K562 (cell line): Measurements from ENCODE around the gene CYB5R2. TPM values are rescaled to one million over a fixed set of nuclear protein-coding genes. Genes with fewer than 3 reads are reported as not detected.

Source experiments
- ATAC-seq: fragments of 200-7000 bp; cut with Tn5 transposase; 3 replicates; pipeline ENCODE4 v1.9.1; 2020; ENCODE audit warnings: moderate library complexity
- BruUV-seq: library from RNA; stranded (reverse); fragments of 400-500 nt; replicated peaks from 2 replicates; lab custom pipeline; 2021; lab: Mats Ljungman, UMichigan
- CTCF ChIA-PET: fragments of 300-600 bp; formaldehyde crosslinking; extraction: SDS; loops from one replicate; lab custom pipeline; 2021; ENCODE audit warnings: low intra/inter-chr PET ratio; lab: Yijun Ruan, JAX
- POLR2A ChIA-PET: fragments of 300-600, 350-650 bp; sonication (Branson Sonifier 250); formaldehyde crosslinking; extraction: SDS; loops from one replicate; lab custom pipeline; 2021; ENCODE audit warnings: antibody characterized with exemption, inconsistent platforms; lab: Yijun Ruan, JAX
- DNase-seq, 4 experiments: peaks; one replicate each; pipeline versions ENCODE4 v3.0.0 to v3.0.0-alpha.2; 2011 to 2018; ENCODE audit warnings: low spot score in 3 of 4, mixed read lengths in 3 of 4; ENCODE audit errors: extremely low read depth in 1 of 4
- FAIRE-seq: peaks from 2 replicates; lab custom pipeline; 2011; peaks lifted over from hg19 to GRCh38; lab: Jason Lieb, UNC
- H2AFZ ChIP-seq: 2 replicates; pipeline ENCODE4 v1.6.0; 2011; ENCODE audit warnings: low read depth, low read length, control low read depth, inconsistent platforms
- H3K27ac ChIP-seq: fragments of 200-600 bp; 3 replicates; pipeline ENCODE4 v1.8.0; 2011; ENCODE audit warnings: low read depth, mild to moderate bottlenecking, control low read depth, inconsistent platforms, low read length, moderate library complexity, mixed read lengths; ENCODE audit errors: extremely low read depth
- H3K27me3 ChIP-seq, 2 experiments: fragments of 300-600 bp in 1 of 2; 2 replicates in 1 of 2; 3 replicates in 1 of 2; pipeline versions ENCODE4 v1.6.0 to v1.8.0; 2011; ENCODE audit warnings: inconsistent platforms in 2 of 2, low read length in 2 of 2, mild to moderate bottlenecking in 1 of 2, mixed read lengths in 1 of 2, moderate library complexity in 1 of 2; ENCODE audit not compliant: control insufficient read depth in 2 of 2, insufficient read depth in 2 of 2
- H3K36me3 ChIP-seq: fragments of 300-600 bp; 3 replicates; pipeline ENCODE4 v1.8.0; 2011; ENCODE audit warnings: mild to moderate bottlenecking, low read length, inconsistent platforms; ENCODE audit not compliant: control insufficient read depth, insufficient read depth
- H3K4me1 ChIP-seq, 2 experiments: fragments of 200-600 bp in 1 of 2; replicated peaks in 1 of 2; 2 replicates in 1 of 2; 3 replicates in 1 of 2; pipeline versions ENCODE4 v1.5.1 to v1.8.0; 2011; ENCODE audit warnings: inconsistent platforms in 2 of 2, low read length in 2 of 2, mild to moderate bottlenecking in 1 of 2, mixed read lengths in 1 of 2, moderate library complexity in 1 of 2; ENCODE audit not compliant: control insufficient read depth in 2 of 2, insufficient read depth in 2 of 2
- H3K4me2 ChIP-seq: 2 replicates; pipeline ENCODE4 v1.6.1; 2011; ENCODE audit warnings: low read length, control low read depth, inconsistent platforms, mixed read lengths; ENCODE audit not compliant: insufficient read depth
- H3K4me3 ChIP-seq: fragments of 200-600 bp; sonication (generic), shearing (Covaris generic); 2 replicates; pipeline ENCODE4 v1.5.1; 2016; ENCODE audit warnings: control low read depth, inconsistent platforms
- H3K79me2 ChIP-seq: fragments of 200-600 bp; 3 replicates; pipeline ENCODE4 v1.8.0; 2011; ENCODE audit warnings: low read length, inconsistent platforms; ENCODE audit not compliant: control insufficient read depth, insufficient read depth
- H3K9ac ChIP-seq, 2 experiments: 2 replicates each; pipeline versions ENCODE4 v1.6.0 to v1.6.1; 2011; ENCODE audit warnings: low read depth in 2 of 2, low read length in 2 of 2, control low read depth in 1 of 2, inconsistent platforms in 1 of 2, mild to moderate bottlenecking in 1 of 2, mixed read lengths in 1 of 2; ENCODE audit not compliant: insufficient read depth in 1 of 2
- H3K9me1 ChIP-seq: one replicate; pipeline ENCODE4 v1.6.0; 2011; ENCODE audit warnings: inconsistent platforms, mild to moderate bottlenecking, low read length, moderate library complexity; ENCODE audit not compliant: control insufficient read depth, insufficient read depth
- H3K9me3 ChIP-seq: replicated peaks from 2 replicates; pipeline ENCODE4 v1.5.1; 2011; ENCODE audit warnings: low read depth, low read length, inconsistent platforms; ENCODE audit not compliant: control insufficient read depth, insufficient read depth
- H4K20me1 ChIP-seq: replicated peaks from 2 replicates; pipeline ENCODE4 v1.6.1; 2011; ENCODE audit warnings: low read length, inconsistent platforms, mixed read lengths; ENCODE audit not compliant: control insufficient read depth, insufficient read depth
- ARNT ChIP-seq, 2 experiments: fragments of 450-650 bp; IDR thresholded peaks; 2 replicates each; pipeline ENCODE4 v1.6.1; 2016; ENCODE audit warnings: mild to moderate bottlenecking in 1 of 2
- E2F1 ChIP-seq: sonication (generic); formaldehyde crosslinking; IDR thresholded peaks from 2 replicates; pipeline ENCODE4 v1.8.1; 2023; ENCODE audit warnings: mild to moderate bottlenecking, missing genetic modification reagents, moderate library complexity
- MAFG ChIP-seq: fragments of 450-650 bp; conservative IDR thresholded peaks from 2 replicates; pipeline ENCODE4 v1.6.1; 2016; ENCODE audit warnings: missing genetic modification characterization, missing compliant biosample characterization
- MAZ ChIP-seq, 2 experiments: fragments of 450-650 bp in 1 of 2; sonication (generic) in 1 of 2; formaldehyde crosslinking; IDR thresholded peaks in 1 of 2; conservative IDR thresholded peaks in 1 of 2; 2 replicates each; pipeline versions ENCODE4 v1.4.0 to v1.5.0; 2020; ENCODE audit warnings: mild to moderate bottlenecking in 1 of 2, missing genetic modification reagents in 1 of 2
- MXD1 ChIP-seq: fragments of 250-450 bp; sonication (Bioruptor Pico); IDR thresholded peaks from 2 replicates; pipeline ENCODE4 v1.8.0; 2021; ENCODE audit warnings: borderline replicate concordance, mild to moderate bottlenecking, moderate library complexity; ENCODE audit not compliant: poor library complexity, severe bottlenecking
- NR1H2 ChIP-seq: sonication (generic); formaldehyde crosslinking; IDR thresholded peaks from 2 replicates; pipeline ENCODE4 v1.4.0; 2020; ENCODE audit warnings: mild to moderate bottlenecking, missing genetic modification reagents
- SMC3 ChIP-seq: conservative IDR thresholded peaks from 2 replicates; pipeline ENCODE4 v1.6.1; 2011; ENCODE audit warnings: low read depth, low read length, improper control_type of control experiment; ENCODE audit not compliant: insufficient read depth
- WGBS: fragments of 100-300 bp; shearing (Covaris generic); methylation state at CpG from one replicate; pipeline ENCODE4 v1.1.6; 2016; ENCODE audit warnings: low coverage, mixed read lengths; ENCODE audit not compliant: insufficient coverage; ENCODE audit errors: missing lambda C conversion rate; 5-methylcytosine and 5-hydroxymethylcytosine counted together
- in situ Hi-C: fragments of 300-500 bp; cut with MboI; formaldehyde crosslinking; loops from 4 replicates; pipeline ENCODE4 v1.15.0; 2018; ENCODE audit warnings: inconsistent platforms, mixed read lengths
- intact Hi-C: fragments of 100-400 bp; cut with micrococcal nuclease; formaldehyde crosslinking; loops from 2 replicates; pipeline ENCODE4 v1.14.2; 2022
- polyA plus RNA-seq, 8 experiments: library from polyadenylated mRNA; depleted of rRNA in 4 of 8; stranded (reverse) in 5 of 8; unstranded in 3 of 8; fragments of >200 nt; fragmentation: Nextera tagmentation in 2 of 8; fragmentation: Illumina TruSeq in 1 of 8; extraction: Ambion mirVana in 2 of 8; extraction: Trizol in 1 of 8; gene quantifications; 2 replicates each; pipeline versions ENCODE4 v1.2.1 to v1.2.3, GENCODE V29; 2011 to 2014; ENCODE audit warnings: inconsistent platforms in 1 of 8, missing spikeins in 1 of 8
- total RNA-seq, 7 experiments: library from RNA; depleted of rRNA in 6 of 7; stranded (reverse); fragments of >200 nt in 6 of 7; fragmentation: Illumina TruSeq in 2 of 7; extraction: Trizol in 2 of 7; gene quantifications; 2 replicates each; pipeline versions ENCODE4 v1.2.1 to v1.2.3, GENCODE V29; 2011 to 2021; ENCODE audit warnings: low replicate concordance in 1 of 7
- TF ChIP-seq, protein P1 (sequence below): fragments of 200-600 bp; sonication (generic); IDR thresholded peaks from one replicate; pipeline ENCODE4 v1.6.1; 2012; ENCODE audit warnings: mild to moderate bottlenecking, low read depth, low read length, inconsistent platforms

CYB5R2 gene
- total and polyA plus RNA-seq, 9 of the 15 experiments (the other 6 are each of a cell fraction or from before 2014, with no cell fraction given): 8.2 to 28.7 (median 13.6) TPM

- H4K20me1 ChIP-seq: no peaks in the 10 kb centered on the region; the same call in 1 of the 2 replicates
- H3K4me2 ChIP-seq: no peak overlapping the region
- H3K27me3 ChIP-seq: peaks cover 0 to 24% of the 10 kb centered on the region in 2 experiments; a peak in 2 of 5 replicates
- DNase-seq: no peak
- H3K36me3 ChIP-seq: no peaks in the 10 kb centered on the region
- ChIA-PET POLR2A (interaction anchor here (0.6 to 1.0 kb wide), 2 partner anchors 86 to 144 kb away, joined by 3 to 4 read pairs; no protein-coding TSS in a partner anchor), CTCF (interaction anchor here (0.6 to 1.8 kb wide), 5 partner anchors 43 to 558 kb away, joined by 3 to 17 read pairs (median 4); no protein-coding TSS in a partner anchor)
- H3K27ac ChIP-seq: no peak overlapping the region
- in situ Hi-C loops: loop anchor here (25.0 kb wide), 1 partner anchor 569 kb away; the partner anchor contains the start of gene RBMXL2
- no peak overlapping the region for H3K9ac ChIP-seq
- intact Hi-C loops: loop anchor here (1.0 to 2.0 kb wide), 4 partner anchors 85 to 558 kb away; partner anchors contain the start of gene PPFIBP2
- no peak for FAIRE-seq
- WGBS: 9% methylated on average over 9 of the region's 11 CpGs
- no peak overlapping the region for H3K4me3 ChIP-seq
- ATAC-seq: no peak; the same call in 1 of the 3 replicates
- H3K9me1 ChIP-seq: no peaks in the 10 kb centered on the region
- H2AFZ ChIP-seq: no peak overlapping the region
- H3K9me3 ChIP-seq: no peaks in the 10 kb centered on the region
- peaks cover 0 to 2% of the 10 kb centered on the region in 2 experiments; a peak in 1 of 5 replicates for H3K4me1 ChIP-seq
- no peaks in the 10 kb centered on the region for H3K79me2 ChIP-seq
- BruUV-seq: no TSS peak
- no peak for TF ChIP-seq MAFG
- no peak for TF ChIP-seq E2F1 (CRISPR knock-in tag)
- TF ChIP-seq MXD1 (CRISPR knock-in tag): no peak
- TF ChIP-seq MAZ (CRISPR knock-in tag; conservative IDR thresholded peaks at IDR 0.05 in 1 of 2, IDR thresholded peaks at IDR 0.05 in 1 of 2): no peak
- TF ChIP-seq, protein P1, sequence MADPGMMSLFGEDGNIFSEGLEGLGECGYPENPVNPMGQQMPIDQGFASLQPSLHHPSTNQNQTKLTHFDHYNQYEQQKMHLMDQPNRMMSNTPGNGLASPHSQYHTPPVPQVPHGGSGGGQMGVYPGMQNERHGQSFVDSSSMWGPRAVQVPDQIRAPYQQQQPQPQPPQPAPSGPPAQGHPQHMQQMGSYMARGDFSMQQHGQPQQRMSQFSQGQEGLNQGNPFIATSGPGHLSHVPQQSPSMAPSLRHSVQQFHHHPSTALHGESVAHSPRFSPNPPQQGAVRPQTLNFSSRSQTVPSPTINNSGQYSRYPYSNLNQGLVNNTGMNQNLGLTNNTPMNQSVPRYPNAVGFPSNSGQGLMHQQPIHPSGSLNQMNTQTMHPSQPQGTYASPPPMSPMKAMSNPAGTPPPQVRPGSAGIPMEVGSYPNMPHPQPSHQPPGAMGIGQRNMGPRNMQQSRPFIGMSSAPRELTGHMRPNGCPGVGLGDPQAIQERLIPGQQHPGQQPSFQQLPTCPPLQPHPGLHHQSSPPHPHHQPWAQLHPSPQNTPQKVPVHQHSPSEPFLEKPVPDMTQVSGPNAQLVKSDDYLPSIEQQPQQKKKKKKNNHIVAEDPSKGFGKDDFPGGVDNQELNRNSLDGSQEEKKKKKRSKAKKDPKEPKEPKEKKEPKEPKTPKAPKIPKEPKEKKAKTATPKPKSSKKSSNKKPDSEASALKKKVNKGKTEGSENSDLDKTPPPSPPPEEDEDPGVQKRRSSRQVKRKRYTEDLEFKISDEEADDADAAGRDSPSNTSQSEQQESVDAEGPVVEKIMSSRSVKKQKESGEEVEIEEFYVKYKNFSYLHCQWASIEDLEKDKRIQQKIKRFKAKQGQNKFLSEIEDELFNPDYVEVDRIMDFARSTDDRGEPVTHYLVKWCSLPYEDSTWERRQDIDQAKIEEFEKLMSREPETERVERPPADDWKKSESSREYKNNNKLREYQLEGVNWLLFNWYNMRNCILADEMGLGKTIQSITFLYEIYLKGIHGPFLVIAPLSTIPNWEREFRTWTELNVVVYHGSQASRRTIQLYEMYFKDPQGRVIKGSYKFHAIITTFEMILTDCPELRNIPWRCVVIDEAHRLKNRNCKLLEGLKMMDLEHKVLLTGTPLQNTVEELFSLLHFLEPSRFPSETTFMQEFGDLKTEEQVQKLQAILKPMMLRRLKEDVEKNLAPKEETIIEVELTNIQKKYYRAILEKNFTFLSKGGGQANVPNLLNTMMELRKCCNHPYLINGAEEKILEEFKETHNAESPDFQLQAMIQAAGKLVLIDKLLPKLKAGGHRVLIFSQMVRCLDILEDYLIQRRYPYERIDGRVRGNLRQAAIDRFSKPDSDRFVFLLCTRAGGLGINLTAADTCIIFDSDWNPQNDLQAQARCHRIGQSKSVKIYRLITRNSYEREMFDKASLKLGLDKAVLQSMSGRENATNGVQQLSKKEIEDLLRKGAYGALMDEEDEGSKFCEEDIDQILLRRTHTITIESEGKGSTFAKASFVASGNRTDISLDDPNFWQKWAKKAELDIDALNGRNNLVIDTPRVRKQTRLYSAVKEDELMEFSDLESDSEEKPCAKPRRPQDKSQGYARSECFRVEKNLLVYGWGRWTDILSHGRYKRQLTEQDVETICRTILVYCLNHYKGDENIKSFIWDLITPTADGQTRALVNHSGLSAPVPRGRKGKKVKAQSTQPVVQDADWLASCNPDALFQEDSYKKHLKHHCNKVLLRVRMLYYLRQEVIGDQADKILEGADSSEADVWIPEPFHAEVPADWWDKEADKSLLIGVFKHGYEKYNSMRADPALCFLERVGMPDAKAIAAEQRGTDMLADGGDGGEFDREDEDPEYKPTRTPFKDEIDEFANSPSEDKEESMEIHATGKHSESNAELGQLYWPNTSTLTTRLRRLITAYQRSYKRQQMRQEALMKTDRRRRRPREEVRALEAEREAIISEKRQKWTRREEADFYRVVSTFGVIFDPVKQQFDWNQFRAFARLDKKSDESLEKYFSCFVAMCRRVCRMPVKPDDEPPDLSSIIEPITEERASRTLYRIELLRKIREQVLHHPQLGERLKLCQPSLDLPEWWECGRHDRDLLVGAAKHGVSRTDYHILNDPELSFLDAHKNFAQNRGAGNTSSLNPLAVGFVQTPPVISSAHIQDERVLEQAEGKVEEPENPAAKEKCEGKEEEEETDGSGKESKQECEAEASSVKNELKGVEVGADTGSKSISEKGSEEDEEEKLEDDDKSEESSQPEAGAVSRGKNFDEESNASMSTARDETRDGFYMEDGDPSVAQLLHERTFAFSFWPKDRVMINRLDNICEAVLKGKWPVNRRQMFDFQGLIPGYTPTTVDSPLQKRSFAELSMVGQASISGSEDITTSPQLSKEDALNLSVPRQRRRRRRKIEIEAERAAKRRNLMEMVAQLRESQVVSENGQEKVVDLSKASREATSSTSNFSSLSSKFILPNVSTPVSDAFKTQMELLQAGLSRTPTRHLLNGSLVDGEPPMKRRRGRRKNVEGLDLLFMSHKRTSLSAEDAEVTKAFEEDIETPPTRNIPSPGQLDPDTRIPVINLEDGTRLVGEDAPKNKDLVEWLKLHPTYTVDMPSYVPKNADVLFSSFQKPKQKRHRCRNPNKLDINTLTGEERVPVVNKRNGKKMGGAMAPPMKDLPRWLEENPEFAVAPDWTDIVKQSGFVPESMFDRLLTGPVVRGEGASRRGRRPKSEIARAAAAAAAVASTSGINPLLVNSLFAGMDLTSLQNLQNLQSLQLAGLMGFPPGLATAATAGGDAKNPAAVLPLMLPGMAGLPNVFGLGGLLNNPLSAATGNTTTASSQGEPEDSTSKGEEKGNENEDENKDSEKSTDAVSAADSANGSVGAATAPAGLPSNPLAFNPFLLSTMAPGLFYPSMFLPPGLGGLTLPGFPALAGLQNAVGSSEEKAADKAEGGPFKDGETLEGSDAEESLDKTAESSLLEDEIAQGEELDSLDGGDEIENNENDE: no peak
- no peak for TF ChIP-seq NR1H2
- TF ChIP-seq ARNT (IDR thresholded peaks at IDR 0.05): no peak
- TF ChIP-seq SMC3: no peak
Observed at GRCh38 chr11:7656704-7657103, 16.6 kb downstream of the CYB5R2 start.
